GM13976 (cell line): ENCODE results near the gene OR51I1.

ENCODE experiments used
- DNase-seq: peaks from one replicate; pipeline ENCODE4 v3.0.0; 2012; ENCODE audit warnings: low spot score
- CTCF ChIP-seq: IDR thresholded peaks from 2 replicates; pipeline ENCODE4 v1.5.1; 2012; ENCODE audit warnings: borderline replicate concordance, mild to moderate bottlenecking; ENCODE audit not compliant: insufficient read depth; ENCODE audit errors: extremely low read depth, missing control alignments, control extremely low read depth
- in situ Hi-C: fragments of 300-500 bp; cut with MboI; formaldehyde crosslinking; loops from one replicate; pipeline ENCODE4 v1.12.0; 2022; ENCODE audit warnings: low sequenced_read_pairs, mixed read lengths, inconsistent platforms; ENCODE audit not compliant: unreplicated experiment

Gene OR51I1

GRCh38 chr11:5443835-5444393, 2.6 kb upstream of the OR51I1 start:
- in situ Hi-C loops: no loop called here
- DNase-seq: no peak
- TF ChIP-seq CTCF: no peak

GRCh38 chr11:5423131-5423530, 18.2 kb downstream of the OR51I1 start:
- in situ Hi-C loops: no loop called here
- no peak for DNase-seq
- no peak for TF ChIP-seq CTCF

GRCh38 chr11:5421811-5422210, 19.5 kb downstream of the OR51I1 start, which contains the start of gene OR51Q1:
Gene OR51Q1 (plus strand): TSS chr11:5422111. CDS start chr11:5422201, 90 bp downstream.
- no peak for DNase-seq
- TF ChIP-seq CTCF: no peak
- in situ Hi-C loops: no loop called here

- no peak for TF ChIP-seq CTCF
- DNase-seq: no peak
- in situ Hi-C loops: no loop called here
These were observed 20.3 kb downstream of the OR51I1 start for GRCh38 chr11:5420993-5421392.

- TF ChIP-seq CTCF: no peak
- in situ Hi-C loops: no loop called here
- DNase-seq: no peak
These were observed 36.1 kb downstream of the OR51I1 start for GRCh38 chr11:5405173-5405572.

GRCh38 chr11:5398936-5399335, 42.4 kb downstream of the OR51I1 start:
- TF ChIP-seq CTCF: no peak
- no peak for DNase-seq
- in situ Hi-C loops: loop anchor here (25.0 kb wide), 2 partner anchors 262 to 762 kb away; partner anchors contain the start of genes OR51D1, OR51E1 and OR52A5
